Eye (tissue), 1 donor: ENCODE data around the gene UNC79.
"Not testable (repeated sequence)": the region's sequence is repeated elsewhere in the genome, so short reads cannot be mapped to it uniquely, and the experiment has no call there.

ENCODE experiments used
- DNase-seq: peaks from one replicate; pipeline ENCODE4 v3.0.0-alpha.2; 2015

UNC79 gene

GRCh38 chr14:93430315-93431035 is at the start of gene UNC79:
Gene UNC79, plus strand, starts transcription at chr14:93430939. Its CDS starts 91 bp downstream, at chr14:93431030.
- peak; percentile 86 for DNase-seq

GRCh38 chr14:93381644-93382043 is 49.1 kb upstream of the UNC79 start:
- DNase-seq, result no peak

GRCh38 chr14:93384256-93384655 is 46.5 kb upstream of the UNC79 start:
- DNase-seq, result not testable (repeated sequence)

GRCh38 chr14:93395231-93395630 is 35.5 kb upstream of the UNC79 start:
- DNase-seq, result no peak

GRCh38 chr14:93396456-93396855 is 34.3 kb upstream of the UNC79 start:
- no peak for DNase-seq

- DNase-seq, result no peak
Measured at GRCh38 chr14:93398491-93398890, 32.2 kb upstream of the UNC79 start.

- no peak for DNase-seq
Measured at GRCh38 chr14:93402951-93403350, 27.8 kb upstream of the UNC79 start.

- DNase-seq, result no peak
Measured at GRCh38 chr14:93410021-93410420, 20.7 kb upstream of the UNC79 start.

- DNase-seq, result no peak
Measured at GRCh38 chr14:93410893-93411292, 19.8 kb upstream of the UNC79 start.

- DNase-seq, result not testable (repeated sequence)
Measured at GRCh38 chr14:93425136-93425535, 5.6 kb upstream of the UNC79 start.

GRCh38 chr14:93426750-93427149 is 4.0 kb upstream of the UNC79 start:
- no peak for DNase-seq

- DNase-seq, result peak; percentile 88
Measured at GRCh38 chr14:93431036-93431670, 414 bp downstream of the UNC79 start.

GRCh38 chr14:93454224-93454623 is 23.5 kb downstream of the UNC79 start:
- DNase-seq, result no peak

- no peak for DNase-seq
Measured at GRCh38 chr14:93456356-93456755, 25.6 kb downstream of the UNC79 start.

GRCh38 chr14:93458234-93458633 is 27.5 kb downstream of the UNC79 start:
- DNase-seq, result no peak

- DNase-seq, result no peak
Measured at GRCh38 chr14:93462479-93462878, 31.7 kb downstream of the UNC79 start.

- DNase-seq, result no peak
Measured at GRCh38 chr14:93464271-93464670, 33.5 kb downstream of the UNC79 start.

- no peak for DNase-seq
Measured at GRCh38 chr14:93475471-93475870, 44.7 kb downstream of the UNC79 start.

GRCh38 chr14:93476305-93476704 is 45.6 kb downstream of the UNC79 start:
- no peak for DNase-seq

GRCh38 chr14:93479074-93479473 is 48.3 kb downstream of the UNC79 start:
- not testable (repeated sequence) for DNase-seq

GRCh38 chr14:93480867-93481266 is 50.1 kb downstream of the UNC79 start:
- no peak for DNase-seq

GRCh38 chr14:93481758-93482157 is 51.0 kb downstream of the UNC79 start:
- no peak for DNase-seq

- no peak for DNase-seq
Measured at GRCh38 chr14:93490001-93490400, 59.3 kb downstream of the UNC79 start.

GRCh38 chr14:93493054-93493453 is 62.3 kb downstream of the UNC79 start:
- DNase-seq, result no peak

GRCh38 chr14:93493622-93494021 is 62.9 kb downstream of the UNC79 start:
- not testable (repeated sequence) for DNase-seq
